ENCODE results near the gene STUB1.
"Not testable (repeated sequence)": the region's sequence is repeated elsewhere in the genome, so short reads cannot be mapped to it uniquely, and the experiment has no call there.

The STUB1 gene

GRCh38 chr16:678858-679813, 1.1 kb upstream of the STUB1 start:
- DNase-seq (ENCODE audit: low spot score) = peak; percentile 48

DNA sequence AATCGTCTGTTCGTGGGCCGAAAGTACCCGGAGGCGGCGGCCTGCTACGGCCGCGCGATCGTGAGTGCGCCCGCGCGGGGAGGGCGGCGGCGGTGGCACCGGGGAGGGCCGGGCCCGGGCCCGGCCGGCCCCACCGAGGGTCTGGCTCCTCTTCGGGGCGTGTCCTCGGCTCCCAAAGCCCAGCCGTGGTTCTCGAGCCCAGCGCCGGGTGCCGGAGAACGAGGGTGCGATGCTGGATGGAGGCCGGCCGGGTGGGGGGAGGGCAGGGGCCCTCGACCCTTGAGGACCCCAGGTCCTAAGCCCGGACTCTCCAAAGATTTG, 375 bp downstream of the STUB1 start:
- no peak for DNase-seq (ENCODE audit: low spot score)

- DNase-seq (ENCODE audit: low spot score) = no peak
Observed at GRCh38 chr16:680967-681745, 946 bp downstream of the STUB1 start.

DNA sequence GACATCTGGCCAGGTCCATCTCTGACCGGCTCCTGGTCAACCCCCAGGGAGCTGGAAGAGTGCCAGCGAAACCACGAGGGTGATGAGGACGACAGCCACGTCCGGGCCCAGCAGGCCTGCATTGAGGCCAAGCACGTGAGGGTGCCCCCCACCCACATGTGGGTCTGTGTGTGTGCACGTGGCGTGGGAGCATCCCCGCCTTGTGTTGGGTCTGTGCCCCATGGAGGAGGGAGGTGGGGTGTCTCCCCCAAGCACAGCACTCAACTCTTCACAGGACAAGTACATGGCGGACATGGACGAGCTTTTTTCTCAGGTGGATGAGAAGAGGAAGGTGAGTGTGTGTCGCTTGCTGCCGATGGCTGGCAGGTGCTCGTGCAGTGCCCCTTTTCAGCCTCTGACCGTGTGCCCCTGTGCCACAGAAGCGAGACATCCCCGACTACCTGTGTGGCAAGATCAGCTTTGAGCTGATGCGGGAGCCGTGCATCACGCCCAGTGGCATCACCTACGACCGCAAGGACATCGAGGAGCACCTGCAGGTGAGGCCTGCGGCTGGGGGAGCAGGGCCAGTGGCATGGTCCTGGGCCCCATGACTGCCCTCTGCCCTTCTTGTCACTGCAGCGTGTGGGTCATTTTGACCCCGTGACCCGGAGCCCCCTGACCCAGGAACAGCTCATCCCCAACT, 1.7 kb downstream of the STUB1 start:
- no peak for DNase-seq (ENCODE audit: low spot score)

GRCh38 chr16:682493-683395, 2.5 kb downstream of the STUB1 start:
- DNase-seq (ENCODE audit: low spot score) = no peak

DNA sequence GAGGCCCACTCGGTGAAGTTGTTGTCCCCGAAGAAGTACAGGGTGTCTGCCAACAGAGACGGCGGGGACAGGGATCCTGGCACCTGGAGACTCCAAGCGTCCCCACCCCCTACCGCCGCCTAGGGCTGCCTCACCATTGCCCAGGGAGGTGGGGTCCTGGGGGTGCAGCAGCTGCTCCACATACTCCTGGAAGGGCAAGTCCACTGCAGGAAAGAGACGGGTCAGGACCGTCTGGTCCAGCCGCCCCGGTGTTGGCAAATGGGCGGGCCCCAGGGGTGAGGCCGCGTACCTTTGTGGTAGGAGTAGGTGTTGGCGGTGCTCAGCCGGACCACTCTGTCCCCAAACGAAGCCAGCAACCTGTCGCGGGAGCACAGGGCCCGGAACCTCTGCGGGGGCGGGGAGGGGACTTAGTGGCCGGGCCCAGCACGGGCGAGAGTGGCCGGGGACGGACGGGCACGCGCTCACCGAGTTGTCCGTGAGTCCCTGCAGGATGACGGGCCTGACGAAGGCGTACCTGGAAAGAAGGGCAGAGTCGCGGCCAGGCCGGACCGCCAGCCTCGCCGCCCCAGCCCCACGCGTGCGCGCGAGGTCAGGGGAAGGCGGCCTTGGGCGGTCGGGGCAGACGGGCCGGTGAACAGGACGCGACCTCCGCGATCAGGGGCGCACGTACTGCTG, 3.3 kb downstream of the STUB1 start:
- DNase-seq (ENCODE audit: low spot score) = no peak

GRCh38 chr16:684071-684794, 4.0 kb downstream of the STUB1 start, which contains the start of gene JMJD8:
JMJD8 (minus strand) TSS chr16:684334; CDS start chr16:684319, 15 bp downstream.
- DNase-seq (ENCODE audit: low spot score) = peak; percentile 97

DNA sequence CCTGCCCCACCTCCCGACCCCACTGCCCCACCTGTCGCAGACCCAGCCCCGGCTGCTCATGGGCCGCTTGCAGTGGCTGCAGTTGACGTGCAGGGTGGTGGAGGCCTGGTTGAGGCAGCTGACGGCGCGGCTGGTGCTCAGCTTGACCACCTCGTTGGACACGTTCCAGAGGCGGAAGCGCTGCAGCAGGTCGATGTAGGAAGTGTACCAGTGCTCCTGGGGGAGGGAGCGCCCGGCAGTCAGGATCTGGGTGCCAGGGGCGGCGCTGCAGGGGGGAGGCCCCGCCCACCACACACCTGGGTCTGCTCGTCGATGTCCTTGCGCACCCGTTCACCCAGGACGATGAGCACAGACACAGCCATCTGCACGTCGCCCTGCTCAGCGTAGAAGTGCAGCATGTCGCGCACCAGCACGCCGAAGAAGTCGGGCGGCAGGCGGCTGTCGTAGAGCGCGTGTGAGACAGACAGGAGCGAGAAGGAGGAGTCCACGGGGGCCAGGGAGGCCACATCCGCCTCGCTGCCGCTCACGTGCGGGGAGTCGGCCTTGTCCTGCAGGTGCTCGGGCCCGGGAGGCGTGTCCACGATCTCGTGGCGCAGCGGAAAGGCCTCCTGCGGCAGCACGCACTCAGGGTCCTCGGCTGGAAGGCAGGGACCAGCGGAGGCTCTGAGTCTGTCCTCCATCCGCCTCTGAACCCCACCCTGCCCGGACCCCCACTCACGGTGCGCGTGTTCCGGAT, 4.9 kb downstream of the STUB1 start:
- no peak for DNase-seq (ENCODE audit: low spot score)

DNA sequence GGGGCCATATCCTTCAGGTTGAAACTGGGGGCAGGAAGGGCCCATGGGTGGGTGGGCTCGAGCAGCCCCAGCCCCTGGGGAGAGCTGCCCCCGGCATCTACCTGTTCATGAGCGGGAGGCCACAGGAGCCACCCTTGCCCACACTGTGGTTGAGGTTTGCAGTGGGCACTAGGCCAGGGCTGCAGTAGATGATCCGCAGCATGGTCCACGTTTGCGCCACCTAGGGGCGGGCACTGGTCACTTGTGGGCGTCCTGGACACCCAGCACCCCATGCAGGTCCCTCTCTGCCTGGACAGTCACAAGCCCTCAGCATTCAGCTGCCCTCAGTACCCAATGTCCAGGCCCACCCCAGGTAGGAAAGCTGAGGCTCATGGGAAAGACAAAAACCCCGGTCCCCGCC, 5.8 kb downstream of the STUB1 start:
- DNase-seq (ENCODE audit: low spot score) = no peak

DNA sequence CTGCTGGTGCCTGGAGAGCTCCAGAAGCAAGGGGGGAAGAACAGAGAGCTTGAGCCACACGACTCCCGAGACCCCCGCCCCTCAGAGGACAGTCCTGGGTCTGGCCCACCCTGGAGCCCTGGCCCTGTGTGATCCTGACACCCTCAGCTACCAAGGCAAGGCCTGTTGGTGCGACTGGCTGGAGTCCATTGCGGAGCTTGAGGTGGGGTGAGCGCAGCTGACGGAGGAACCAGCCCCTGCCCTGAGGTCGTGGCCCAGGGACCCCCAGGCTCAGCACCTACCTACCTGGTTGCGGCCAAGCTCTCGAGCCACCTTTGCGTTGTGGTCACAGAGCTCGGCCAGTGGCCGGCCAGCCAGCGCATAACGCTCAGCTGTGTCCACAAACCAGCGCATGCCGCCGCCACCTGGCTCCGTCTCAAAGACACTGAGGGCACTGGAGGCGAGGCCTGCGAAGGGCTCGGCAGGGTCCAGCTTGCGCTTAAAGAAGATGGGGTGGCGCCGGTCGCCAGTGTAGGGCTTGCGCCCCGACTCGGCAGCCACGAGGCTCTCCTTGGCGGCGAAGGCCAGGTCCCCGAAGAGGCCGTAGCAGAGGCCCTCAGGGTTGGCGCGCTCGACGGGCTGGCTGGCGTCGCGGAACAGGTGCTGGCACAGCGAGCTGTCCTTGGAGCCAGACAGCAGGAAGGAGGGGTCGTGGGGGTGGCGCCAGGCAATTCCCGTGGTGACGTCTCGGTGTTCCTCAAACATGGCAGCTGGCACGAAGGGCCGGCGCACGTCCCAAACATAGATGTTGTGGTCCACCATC, 6.5 kb downstream of the STUB1 start:
- no peak for DNase-seq (ENCODE audit: low spot score)

GRCh38 chr16:687499-687898, 7.3 kb downstream of the STUB1 start:
- no peak for DNase-seq (ENCODE audit: low spot score)

DNA sequence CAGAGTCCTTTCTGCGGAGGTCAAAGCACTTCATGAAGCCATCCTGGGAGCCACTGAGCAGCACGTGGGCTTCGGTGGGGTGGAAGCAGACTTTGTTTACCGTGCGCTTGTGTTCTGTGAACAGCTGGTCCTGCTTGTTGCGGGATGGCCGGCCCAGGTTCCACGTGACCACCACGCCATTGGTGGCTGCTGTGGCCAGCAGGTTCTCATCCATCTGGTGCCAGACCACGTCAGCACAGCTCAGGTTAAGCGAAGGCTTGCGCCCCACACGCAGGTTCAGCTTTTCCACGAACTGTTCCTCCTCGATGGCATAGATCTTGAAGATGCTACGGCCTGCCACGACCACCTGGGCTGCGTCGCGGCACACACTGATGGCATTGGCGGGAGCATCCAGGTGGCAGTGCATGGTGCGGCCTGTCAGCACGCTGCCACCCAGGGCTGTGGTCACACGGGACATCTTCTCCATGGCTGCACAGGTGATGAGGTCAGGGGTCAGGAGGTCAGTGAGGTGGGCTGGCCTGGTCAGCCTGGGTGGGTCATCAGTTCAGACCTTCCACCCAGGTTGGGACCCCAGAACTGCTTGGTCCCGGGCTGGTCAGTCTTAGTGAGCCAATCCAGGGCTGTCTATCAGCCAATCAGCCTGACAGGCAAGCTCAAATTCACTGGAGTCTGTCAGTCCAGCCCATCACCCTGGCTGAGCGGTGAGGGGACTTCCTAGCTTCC, 9.1 kb downstream of the STUB1 start:
- no peak for DNase-seq (ENCODE audit: low spot score)

- not testable (repeated sequence) for DNase-seq (ENCODE audit: low spot score)
Observed at GRCh38 chr16:691242-691641, 11.0 kb downstream of the STUB1 start.

DNA sequence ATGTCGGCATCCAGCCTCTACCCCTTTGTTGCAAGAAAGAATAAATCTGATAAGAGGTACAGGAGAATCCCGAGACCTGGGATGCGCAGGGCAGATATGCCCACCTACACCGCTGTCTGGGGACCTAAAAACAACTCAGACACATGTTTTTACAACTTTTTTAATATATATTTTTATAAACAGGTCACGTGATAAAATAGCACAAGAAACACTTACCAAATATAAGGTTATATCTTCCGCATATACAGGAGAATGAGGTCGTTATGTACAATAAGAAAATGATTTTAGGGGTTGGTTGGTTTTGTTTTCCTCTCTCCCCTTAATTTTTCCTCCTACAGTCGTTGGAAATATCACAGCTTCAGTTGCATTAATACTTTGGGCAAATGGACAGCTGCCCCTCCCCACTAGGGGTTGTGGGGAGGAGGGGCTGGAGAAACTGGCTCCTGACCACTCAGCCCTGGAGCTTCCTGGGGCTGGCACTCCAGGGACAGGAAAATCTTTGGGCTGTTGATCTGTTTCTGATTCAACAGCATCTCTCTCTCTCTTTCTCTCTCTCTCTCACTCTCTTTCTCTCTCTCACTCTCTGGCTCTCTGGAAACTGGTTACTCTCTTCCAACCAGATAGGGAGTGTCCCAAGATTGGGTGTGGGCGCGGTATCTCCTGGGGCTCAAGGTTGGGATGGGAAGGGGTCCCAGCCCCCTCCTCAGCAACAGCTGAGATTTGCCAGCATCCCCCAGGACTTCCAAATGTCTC, 12.3 kb downstream of the STUB1 start:
- DNase-seq (ENCODE audit: low spot score) = no peak

DNA sequence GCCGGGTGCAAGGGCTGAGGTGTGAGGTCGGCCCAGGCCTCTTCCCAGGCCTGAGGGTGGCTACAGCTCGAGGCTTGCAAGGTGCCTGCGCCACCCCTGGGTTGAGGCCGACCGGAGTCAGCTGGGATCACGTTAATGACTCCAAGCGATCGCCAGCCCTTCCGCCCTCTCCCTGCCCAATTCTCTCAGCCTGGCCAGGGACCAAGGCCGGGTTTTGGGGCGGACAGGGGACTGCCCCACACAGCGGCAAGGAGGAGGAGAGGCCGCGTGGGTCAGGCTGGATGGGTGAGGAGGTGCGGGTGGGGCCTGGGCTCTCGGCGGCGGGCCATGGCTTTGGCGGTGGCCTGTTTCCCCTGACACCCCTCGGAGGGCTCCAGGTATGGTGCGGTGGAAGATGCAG, 13.2 kb downstream of the STUB1 start:
- no peak for DNase-seq (ENCODE audit: low spot score)

DNA sequence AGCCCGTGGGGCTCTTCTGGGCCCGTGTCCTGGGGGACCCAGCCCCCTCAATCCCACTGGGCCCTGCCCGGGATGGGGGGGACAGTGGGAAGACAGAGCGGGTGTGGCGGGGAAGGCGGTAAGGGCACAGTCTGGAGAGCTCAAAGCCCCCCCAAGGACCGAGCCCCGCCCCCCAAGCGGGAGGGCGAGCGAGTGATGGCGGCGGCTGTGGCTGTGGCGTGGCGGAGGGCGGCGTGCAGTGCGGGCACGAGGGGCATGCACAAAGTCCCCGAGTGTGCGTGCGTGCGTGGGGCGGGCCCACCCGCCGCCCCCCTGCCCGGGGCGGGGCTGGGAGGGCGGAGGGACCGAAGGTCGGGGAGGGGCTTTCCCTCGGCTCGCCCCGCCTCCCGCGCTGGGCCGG, 13.6 kb downstream of the STUB1 start:
- DNase-seq (ENCODE audit: low spot score) = no peak

GRCh38 chr16:694187-694862, 14.1 kb downstream of the STUB1 start:
- DNase-seq (ENCODE audit: low spot score) = no peak
